CD4-positive, alpha-beta T cell (primary cell): ENCODE results near the gene HOXA9. TPM values are rescaled to one million over a fixed set of nuclear protein-coding genes. Genes with fewer than 3 reads are reported as not detected.

Experiments used
- ATAC-seq: fragments of 200-7000 bp; cut with Tn5 transposase; one replicate; pipeline ENCODE4 v1.10.0; 2022; ENCODE audit warnings: mild to moderate bottlenecking; ENCODE audit not compliant: poor library complexity
- CTCF ChIA-PET: fragments of 350-600 bp; sonication (Branson Sonifier 250); formaldehyde crosslinking; loops from one replicate; lab custom pipeline; 2021; ENCODE audit warnings: antibody characterized with exemption, inconsistent platforms; lab: Charles Lee
- POLR2A ChIA-PET: fragments of 350-600 bp; sonication (Branson Sonifier 250); formaldehyde crosslinking; loops from one replicate; lab custom pipeline; 2021; ENCODE audit warnings: antibody characterized with exemption, inconsistent platforms; lab: Charles Lee
- DNase-seq, 14 experiments: peaks; one replicate each; pipeline ENCODE4 v3.0.0-alpha.2; 2013 to 2020; ENCODE audit warnings: mixed read lengths in 2 of 14
- H3K27ac ChIP-seq, 2 donors: one replicate each; pipeline versions ENCODE4 v1.5.1 to v1.7.0; 2013; ENCODE audit warnings: low read length in 2 of 2, low read depth in 1 of 2, mild to moderate bottlenecking in 1 of 2
- H3K27me3 ChIP-seq, 2 experiments: 1 replicate in 1 of 2; 2 replicates in 1 of 2; pipeline versions ENCODE4 v1.6.1 to v1.7.0; 2013; ENCODE audit warnings: low read length in 2 of 2, control low read depth in 1 of 2, mild to moderate bottlenecking in 1 of 2, moderate library complexity in 1 of 2; ENCODE audit not compliant: insufficient read depth in 2 of 2, control insufficient read depth in 1 of 2
- H3K36me3 ChIP-seq: one replicate; pipeline ENCODE4 v1.6.1; 2013; ENCODE audit warnings: low read length, control low read depth; ENCODE audit not compliant: insufficient read depth
- H3K4me1 ChIP-seq: one replicate; pipeline ENCODE4 v1.6.1; 2013; ENCODE audit warnings: low read length, control low read depth; ENCODE audit not compliant: insufficient read depth
- H3K4me3 ChIP-seq: one replicate; pipeline ENCODE4 v1.5.1; 2013; ENCODE audit warnings: mild to moderate bottlenecking, low read length, moderate library complexity
- H3K9me3 ChIP-seq, 2 experiments: 1 replicate in 1 of 2; 2 replicates in 1 of 2; pipeline versions ENCODE4 v1.6.1 to v1.7.0; 2013; ENCODE audit warnings: low read length in 2 of 2, mild to moderate bottlenecking in 2 of 2, control low read depth in 1 of 2, moderate library complexity in 1 of 2; ENCODE audit not compliant: control insufficient read depth in 1 of 2, insufficient read depth in 1 of 2
- H3K27ac Mint-ChIP-seq: one replicate; pipeline ENCODE4 v1.8.0; 2020; ENCODE audit warnings: mixed read lengths
- H3K27me3 Mint-ChIP-seq: one replicate; pipeline ENCODE4 v1.8.0; 2021; ENCODE audit warnings: mixed read lengths
- H3K36me3 Mint-ChIP-seq: one replicate; pipeline ENCODE4 v1.8.0; 2021; ENCODE audit warnings: low read depth, mixed read lengths
- H3K4me1 Mint-ChIP-seq: one replicate; pipeline ENCODE4 v1.8.0; 2021; ENCODE audit warnings: low read depth, mixed read lengths
- H3K4me3 Mint-ChIP-seq: one replicate; pipeline ENCODE4 v1.8.0; 2020; ENCODE audit warnings: mild to moderate bottlenecking, mixed read lengths
- H3K9me3 Mint-ChIP-seq: one replicate; pipeline ENCODE4 v1.8.0; 2020; ENCODE audit warnings: mixed read lengths
- CTCF ChIP-seq: fragments of 200-600 bp; IDR thresholded peaks from one replicate; pipeline ENCODE4 v1.8.0; 2022; ENCODE audit warnings: antibody characterized with exemption, mild to moderate bottlenecking
- intact Hi-C, 2 experiments: fragments of 100-400 bp; cut with DNase I in 1 of 2; cut with micrococcal nuclease in 1 of 2; formaldehyde crosslinking; loops; one replicate each; pipeline versions ENCODE4 v1.15.1 to v1.9.0; 2023 to 2025; cut with DNase I, micrococcal nuclease
- total RNA-seq, 174 experiments: library from RNA in 2 of 174; stranded (reverse) in 2 of 174; gene quantifications; one replicate each; pipeline ENCODE4 v1.2.3 and lab custom pipeline; 2021 to 2026

Gene HOXA9
- total RNA-seq, 2 experiments from 2014 or later, result not detected

DNA sequence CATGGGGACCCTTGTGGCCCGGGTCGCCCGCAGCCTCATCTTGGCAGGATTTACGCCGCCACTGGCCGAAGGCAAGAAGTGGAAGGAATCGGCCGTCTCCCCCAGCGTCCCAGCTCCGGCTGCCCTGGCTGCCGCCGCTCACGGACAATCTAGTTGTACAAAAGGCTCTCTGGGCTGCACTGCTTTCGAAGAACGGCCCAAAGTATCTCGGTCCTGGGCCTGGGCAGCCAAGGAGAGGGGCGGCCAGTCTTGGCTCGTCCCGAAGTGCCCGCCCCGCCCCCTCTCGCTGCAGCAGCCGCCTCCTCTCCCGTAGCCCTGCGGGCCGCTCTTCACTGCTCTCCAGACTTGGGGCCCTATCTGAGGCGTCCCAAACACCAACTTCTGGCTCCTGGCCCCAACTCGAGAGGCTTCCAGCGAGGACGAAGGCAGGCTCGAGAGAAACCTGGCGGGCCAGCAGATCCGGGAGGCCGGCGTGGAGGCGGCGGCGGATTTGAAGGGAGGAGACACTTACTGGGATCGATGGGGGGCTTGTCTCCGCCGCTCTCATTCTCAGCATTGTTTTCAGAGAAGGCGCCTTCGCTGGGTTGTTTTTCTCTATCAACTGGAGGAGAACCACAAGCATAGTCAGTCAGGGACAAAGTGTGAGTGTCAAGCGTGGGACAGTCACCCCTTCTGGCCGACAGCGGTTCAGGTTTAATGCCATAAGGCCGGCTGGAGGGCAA lies 809 bp downstream of the HOXA9 start:
- ChIA-PET CTCF (interaction anchor here (2.5 kb wide), 1 partner anchor 14 kb away, joined by 6 read pairs; no protein-coding TSS in a partner anchor), POLR2A (interaction anchor here (1.3 kb wide), 1 partner anchor 26 kb away, joined by 3 read pairs; no protein-coding TSS in a partner anchor)
- peaks cover 90% of the 10 kb centered on the region for H3K27me3 Mint-ChIP-seq
- peak overlapping the region; percentile 56 for H3K4me3 Mint-ChIP-seq
- Histone ChIP-seq H3K4me1 (peaks cover 66% of the 10 kb centered on the region), H3K9me3 (peaks cover 0 to 66% of the 10 kb centered on the region in 2 experiments), H3K27ac (no peak overlapping the region), H3K36me3 (no peaks in the 10 kb centered on the region), H3K27me3 (peaks cover 83 to 96% of the 10 kb centered on the region in 2 experiments), H3K4me3 (no peak overlapping the region)
- intact Hi-C loops, result loop anchor here (5.0 to 10.0 kb wide), 6 partner anchors 497 to 1312 kb away; partner anchors contain the start of gene SNX10 (in 1 of the 2)
- DNase-seq (peak in 1 of 14 experiments; percentile 31), ATAC-seq (no peak)
- peak overlapping the region; percentile 0 for H3K27ac Mint-ChIP-seq
- H3K36me3 Mint-ChIP-seq, result peaks cover 4% of the 10 kb centered on the region
- H3K4me1 Mint-ChIP-seq, result peaks cover 47% of the 10 kb centered on the region
- no peak for TF ChIP-seq CTCF
- no peaks in the 10 kb centered on the region for H3K9me3 Mint-ChIP-seq

GRCh38 chr7:27164045-27164366 lies 1.3 kb downstream of the HOXA9 start:
- H3K4me3 ChIP-seq, result no peak overlapping the region
- no peak overlapping the region for H3K27ac ChIP-seq
- Mint-ChIP-seq H3K27me3 (peaks cover 93% of the 10 kb centered on the region), H3K4me1 (peaks cover 47% of the 10 kb centered on the region), H3K4me3 (peak overlapping the region; percentile 1), H3K36me3 (peaks cover 4% of the 10 kb centered on the region), H3K9me3 (no peaks in the 10 kb centered on the region), H3K27ac (peak overlapping the region; percentile 0)
- TF ChIP-seq CTCF, result no peak
- ChIA-PET CTCF (interaction anchor here (2.2 to 3.7 kb wide), 3 partner anchors 13 to 794 kb away, joined by 6 to 22 read pairs (median 13); no protein-coding TSS in a partner anchor), POLR2A (no interaction called here)
- peaks cover 0 to 64% of the 10 kb centered on the region in 2 experiments for H3K9me3 ChIP-seq
- peaks cover 60% of the 10 kb centered on the region for H3K4me1 ChIP-seq
- intact Hi-C loops, result loop anchor here (5.0 to 10.0 kb wide), 6 partner anchors 497 to 1312 kb away; partner anchors contain the start of gene SNX10 (in 1 of the 2)
- no peaks in the 10 kb centered on the region for H3K36me3 ChIP-seq
- ATAC-seq (no peak), DNase-seq (no peak)
- peaks cover 85 to 96% of the 10 kb centered on the region in 2 experiments for H3K27me3 ChIP-seq

- no peak overlapping the region for H3K4me3 ChIP-seq
- peaks cover 93% of the 10 kb centered on the region for H3K27me3 Mint-ChIP-seq
Measured at GRCh38 chr7:27163288-27164044, 1.9 kb downstream of the HOXA9 start.

More at GRCh38 chr7:27163288-27164044, 1.9 kb downstream of the HOXA9 start:
- POLR2A ChIA-PET, result no interaction called here
- intact Hi-C loops, result loop anchor here (5.0 to 10.0 kb wide), 6 partner anchors 496 to 1311 kb away; partner anchors contain the start of gene SNX10 (in 1 of the 2)
- Histone ChIP-seq H3K9me3 (peaks cover 0 to 62% of the 10 kb centered on the region in 2 experiments), H3K27ac (no peak overlapping the region), H3K36me3 (no peaks in the 10 kb centered on the region), H3K27me3 (peaks cover 85 to 96% of the 10 kb centered on the region in 2 experiments), H3K4me1 (peaks cover 59% of the 10 kb centered on the region)
- ATAC-seq (no peak), DNase-seq (peak in 3 of 14 experiments; percentile 2 to 28 (median 11))
- Mint-ChIP-seq H3K4me3 (peak overlapping the region; percentile 57), H3K36me3 (peaks cover 4% of the 10 kb centered on the region), H3K27ac (no peak overlapping the region), H3K4me1 (peaks cover 46% of the 10 kb centered on the region), H3K9me3 (no peaks in the 10 kb centered on the region)
- CTCF ChIA-PET, result interaction anchor here (0.7 to 3.7 kb wide), 6 partner anchors 13 to 1271 kb away, joined by 3 to 51 read pairs (median 10); no protein-coding TSS in a partner anchor
- no peak for TF ChIP-seq CTCF
